Keratinocyte (primary cell): Measurements from ENCODE around the gene MRPS27. TPM values are rescaled to one million over a fixed set of nuclear protein-coding genes. Genes with fewer than 3 reads are reported as not detected.

Experiments used
- DNase-seq: peaks from one replicate; pipeline ENCODE4 v3.0.0-alpha.2; 2011; ENCODE audit warnings: low read depth, missing footprints, low spot score
- FAIRE-seq: peaks from 2 replicates; lab custom pipeline; 2011; peaks lifted over from hg19 to GRCh38; lab: Jason Lieb, UNC
- H2AFZ ChIP-seq: 2 replicates; pipeline ENCODE4 v1.6.0; 2012; ENCODE audit warnings: low read length, control low read depth, inconsistent platforms; ENCODE audit not compliant: control insufficient read depth
- H3K27ac ChIP-seq: 2 replicates; pipeline ENCODE4 v1.5.1; 2011; ENCODE audit warnings: low read length; ENCODE audit not compliant: control insufficient read depth, insufficient read depth
- H3K27me3 ChIP-seq: 3 replicates; pipeline ENCODE4 v1.6.0; 2011; ENCODE audit warnings: low read length; ENCODE audit not compliant: control insufficient read depth, insufficient read depth; ENCODE audit errors: extremely low read depth
- H3K36me3 ChIP-seq, 2 experiments: 2 replicates in 1 of 2; 3 replicates in 1 of 2; pipeline ENCODE4 v1.5.1; 2011; ENCODE audit warnings: low read length in 2 of 2, mild to moderate bottlenecking in 1 of 2; ENCODE audit not compliant: control insufficient read depth in 2 of 2, insufficient read depth in 2 of 2; ENCODE audit errors: extremely low read depth in 1 of 2
- H3K4me1 ChIP-seq: 3 replicates; pipeline ENCODE4 v1.5.1; 2011; ENCODE audit warnings: low read length; ENCODE audit not compliant: control insufficient read depth, insufficient read depth; ENCODE audit errors: extremely low read depth
- H3K4me2 ChIP-seq: 3 replicates; pipeline ENCODE4 v1.6.0; 2011; ENCODE audit warnings: low read depth, low read length; ENCODE audit not compliant: control insufficient read depth, insufficient read depth; ENCODE audit errors: extremely low read depth
- H3K4me3 ChIP-seq, 3 experiments: fragments of 200-600 bp in 1 of 3; sonication (generic) in 1 of 3; 2 replicates in 2 of 3; 3 replicates in 1 of 3; pipeline ENCODE4 v1.5.1; 2011 to 2016; ENCODE audit warnings: low read length in 3 of 3, mild to moderate bottlenecking in 3 of 3, control low read depth in 2 of 3, inconsistent platforms in 1 of 3, low read depth in 1 of 3, mixed read lengths in 1 of 3, mixed run types in 1 of 3, moderate library complexity in 1 of 3; ENCODE audit not compliant: control insufficient read depth in 2 of 3, insufficient read depth in 2 of 3; ENCODE audit errors: extremely low read depth in 1 of 3
- H3K79me2 ChIP-seq: 2 replicates; pipeline ENCODE4 v1.6.0; 2012; ENCODE audit warnings: low read length; ENCODE audit not compliant: control insufficient read depth, insufficient read depth
- H3K9ac ChIP-seq: 3 replicates; pipeline ENCODE4 v1.6.0; 2011; ENCODE audit warnings: low read length; ENCODE audit not compliant: control insufficient read depth, insufficient read depth; ENCODE audit errors: extremely low read depth
- H3K9me1 ChIP-seq: 3 replicates; pipeline ENCODE4 v1.6.0; 2011; ENCODE audit warnings: low read length; ENCODE audit not compliant: control insufficient read depth, insufficient read depth; ENCODE audit errors: extremely low read depth
- H3K9me3 ChIP-seq: 2 replicates; pipeline ENCODE4 v1.5.1; 2012; ENCODE audit warnings: low read depth, low read length; ENCODE audit not compliant: control insufficient read depth
- H4K20me1 ChIP-seq: 3 replicates; pipeline ENCODE4 v1.6.0; 2011; ENCODE audit warnings: low read length; ENCODE audit not compliant: control insufficient read depth, insufficient read depth; ENCODE audit errors: extremely low read depth
- CTCF ChIP-seq, 3 experiments: IDR thresholded peaks in 1 of 3; conservative IDR thresholded peaks in 1 of 3; optimal IDR thresholded peaks in 1 of 3; 2 replicates in 2 of 3; 3 replicates in 1 of 3; pipeline versions ENCODE3 to v1.5.1; 2011; ENCODE audit warnings: low read length in 3 of 3, mild to moderate bottlenecking in 3 of 3, moderate library complexity in 2 of 3, control low read depth in 1 of 3, inconsistent platforms in 1 of 3; ENCODE audit not compliant: insufficient read depth in 2 of 3; ENCODE audit errors: extremely low read depth in 1 of 3
- EZH2 ChIP-seq: IDR thresholded peaks from one replicate; pipeline ENCODE4 v1.6.1; 2012; ENCODE audit warnings: inconsistent platforms, mild to moderate bottlenecking, low read length, moderate library complexity
- dilution Hi-C: fragments of 300-500 bp; cut with MboI; formaldehyde crosslinking; loops from one replicate; pipeline ENCODE4 v1.7.0; 2020; ENCODE audit warnings: low sequenced_read_pairs; ENCODE audit not compliant: extremely low pct_ligation_motif_present
- polyA plus RNA-seq, 5 experiments: library from polyadenylated mRNA; depleted of rRNA in 3 of 5; stranded (reverse) in 3 of 5; stranded (forward) in 1 of 5; unstranded in 1 of 5; fragments of >200 nt; gene quantifications; 1 replicate in 1 of 5; 2 replicates in 3 of 5; 3 replicates in 1 of 5; pipeline versions ENCODE4 v1.2.1 to v1.2.3, GENCODE V29; 2011 to 2012; ENCODE audit warnings: missing spikeins in 2 of 5, low read depth in 1 of 5, low replicate concordance in 1 of 5

Gene MRPS27
- polyA plus RNA-seq, 1 donor (not counting 4 experiments of a cell fraction or from before 2014, with no cell fraction given), result 98.7 TPM

DNA sequence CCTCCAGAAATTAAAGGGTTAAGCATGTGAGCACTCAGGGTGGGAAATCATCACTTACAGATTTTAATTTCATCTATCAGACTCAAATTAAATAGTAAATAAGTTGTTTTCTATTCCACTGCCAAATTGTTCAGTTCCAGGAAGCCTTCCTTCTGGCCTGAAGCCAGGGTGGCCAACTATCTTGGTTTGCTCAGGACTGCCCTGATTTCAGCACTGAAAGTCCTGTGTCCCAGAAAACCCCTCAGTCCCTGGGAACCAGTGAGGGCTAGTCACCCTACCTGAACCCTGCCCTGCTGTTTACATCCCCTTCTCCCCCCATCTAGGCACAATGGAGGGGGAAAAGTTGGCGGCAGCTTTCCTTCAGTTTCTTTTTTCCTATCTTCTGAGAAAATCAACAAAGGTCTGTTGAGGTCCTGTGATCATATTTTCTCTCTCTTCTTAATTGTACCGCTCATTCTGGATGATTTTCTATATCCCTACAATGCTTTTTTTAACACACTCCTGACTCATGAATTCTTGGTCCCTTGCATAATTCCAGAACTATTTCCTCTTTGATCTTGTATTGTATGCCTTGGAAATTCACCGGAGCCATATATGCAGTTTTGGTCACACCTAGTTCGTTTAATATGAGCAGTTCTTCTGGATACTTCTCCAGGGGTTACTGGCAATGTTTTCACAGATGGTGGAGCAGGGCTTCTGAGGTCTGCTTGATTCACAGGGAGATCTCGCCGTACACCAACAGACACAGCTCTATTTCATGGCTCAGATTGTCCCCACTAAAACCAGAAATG, 109.0 kb downstream of the MRPS27 start:
- Histone ChIP-seq H3K79me2 (no peaks in the 10 kb centered on the region), H3K9me3 (no peaks in the 10 kb centered on the region), H2AFZ (peak overlapping the region; percentile 33), H3K4me2 (peak overlapping the region; percentile 74), H3K27me3 (no peaks in the 10 kb centered on the region), H3K9me1 (peaks cover 2% of the 10 kb centered on the region), H3K4me1 (peaks cover 31% of the 10 kb centered on the region), H3K36me3 (peaks cover 0 to 1% of the 10 kb centered on the region in 2 experiments), H3K27ac (peak overlapping the region; percentile 70), H3K9ac (peak overlapping the region; percentile 45), H4K20me1 (no peaks in the 10 kb centered on the region), H3K4me3 (peak overlapping the region in 2 of 3 experiments; percentile 44 to 47)
- DNase-seq (no peak), FAIRE-seq (peak; percentile 36)
- dilution Hi-C loops, result no loop called here
- TF ChIP-seq CTCF (optimal IDR thresholded peaks at IDR 0.05 in 1 of 3, IDR thresholded peaks at IDR 0.05 in 1 of 3, conservative IDR thresholded peaks at IDR 0.05 in 1 of 3; ENCODE audit: extremely low read depth in 1 of 3, insufficient read depth in 2 of 3, low read length in 3 of 3), result no peak
- no peak for TF ChIP-seq EZH2

DNA sequence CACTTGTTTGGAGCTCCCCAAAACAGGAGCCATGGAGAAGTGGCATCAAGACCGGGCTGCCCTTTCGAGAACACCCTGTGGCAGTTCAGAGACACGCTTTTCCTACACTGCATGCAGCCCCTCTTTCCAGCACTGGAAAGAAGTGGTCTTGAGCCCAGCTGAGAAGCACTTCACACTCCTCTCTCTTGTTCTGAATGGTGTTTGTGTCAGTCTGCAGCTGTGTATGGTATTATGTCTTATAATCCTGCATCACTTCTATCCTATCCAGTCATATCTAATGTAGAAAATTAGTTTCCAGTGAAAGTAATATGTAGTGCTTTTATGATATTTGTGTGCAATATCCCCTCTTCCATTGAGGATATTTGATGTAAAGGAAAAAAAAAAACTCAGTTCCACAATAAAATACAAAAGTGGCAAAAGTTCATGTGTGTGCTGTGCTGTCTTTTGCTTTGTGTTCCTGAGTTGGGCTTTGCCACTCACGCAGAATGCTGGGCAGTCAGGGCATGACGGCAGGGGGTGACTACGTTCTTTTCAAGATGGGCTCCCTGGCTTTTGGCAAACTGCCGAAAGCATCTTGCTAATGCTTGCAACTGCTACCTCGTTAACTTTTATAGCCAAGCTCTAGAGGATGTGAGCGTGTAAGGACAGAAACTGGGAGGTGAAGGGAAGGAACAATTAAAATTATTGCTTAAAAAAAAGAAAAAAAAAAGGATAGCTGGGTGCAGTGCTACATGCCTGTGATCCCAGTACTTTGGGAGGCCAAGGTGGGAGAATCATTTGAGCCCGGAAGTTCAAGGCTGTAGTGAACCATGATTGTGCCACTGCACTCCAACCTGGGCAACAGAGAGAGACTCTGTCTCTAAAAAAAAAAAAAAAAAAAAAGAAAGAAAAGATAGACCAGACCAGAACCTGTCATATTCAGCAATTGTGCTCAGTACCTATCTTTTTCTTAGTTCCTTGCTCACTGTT, 110.6 kb downstream of the MRPS27 start:
- Histone ChIP-seq H3K9me1 (peaks cover 2% of the 10 kb centered on the region), H3K27me3 (no peaks in the 10 kb centered on the region), H3K9me3 (no peaks in the 10 kb centered on the region), H3K79me2 (no peaks in the 10 kb centered on the region), H4K20me1 (no peaks in the 10 kb centered on the region), H3K4me1 (peaks cover 31% of the 10 kb centered on the region), H3K4me3 (no peak overlapping the region), H2AFZ (no peak overlapping the region), H3K27ac (no peak overlapping the region), H3K9ac (no peak overlapping the region), H3K4me2 (peak overlapping the region; percentile 28), H3K36me3 (peaks cover 0 to 1% of the 10 kb centered on the region in 2 experiments)
- FAIRE-seq (peak; percentile 69), DNase-seq (peak; percentile 13)
- no peak for TF ChIP-seq EZH2
- TF ChIP-seq CTCF (optimal IDR thresholded peaks at IDR 0.05 in 1 of 3, IDR thresholded peaks at IDR 0.05 in 1 of 3, conservative IDR thresholded peaks at IDR 0.05 in 1 of 3; ENCODE audit: extremely low read depth in 1 of 3, insufficient read depth in 2 of 3, low read length in 3 of 3), result peak in 2 of 3 experiments; percentile 7 to 50
- dilution Hi-C loops, result no loop called here
